GM19468 (cell line): ENCODE results near the gene ABLIM3.
"Not testable (repeated sequence)": the region's sequence is repeated elsewhere in the genome, so short reads cannot be mapped to it uniquely, and the experiment has no call there.

Experiments used
- ATAC-seq: cut with Tn5 transposase; IDR thresholded peaks from one replicate; pipeline ENCODE4 v1.9.1; 2021; ENCODE audit warnings: mild to moderate bottlenecking, moderate library complexity, moderate number of reproducible peaks; ENCODE audit not compliant: unreplicated experiment; ENCODE audit errors: extremely low read depth

The ABLIM3 gene

GRCh38 chr5:149242339-149242738, 101.0 kb downstream of the ABLIM3 start:
- ATAC-seq = no peak

DNA sequence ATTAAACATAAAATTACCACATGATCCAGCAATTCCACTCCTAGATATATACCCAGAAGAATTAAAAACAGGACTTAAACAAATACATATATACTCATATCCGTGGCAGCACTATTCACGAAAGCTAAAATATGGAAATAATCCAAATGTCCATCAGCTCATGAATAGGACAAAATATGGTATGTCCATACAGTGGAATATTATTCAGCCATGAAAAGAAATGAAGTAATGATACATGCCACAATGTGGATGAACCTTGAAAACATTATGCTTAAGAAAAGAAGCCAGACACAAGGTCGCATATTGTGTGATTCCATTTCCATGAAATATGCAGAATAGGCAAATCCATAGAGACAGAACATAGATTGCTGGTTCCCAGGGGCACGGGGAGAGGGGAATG, 105.6 kb downstream of the ABLIM3 start:
- no peak for ATAC-seq

- no peak for ATAC-seq
Observed at GRCh38 chr5:149247726-149248125, 106.4 kb downstream of the ABLIM3 start.

DNA sequence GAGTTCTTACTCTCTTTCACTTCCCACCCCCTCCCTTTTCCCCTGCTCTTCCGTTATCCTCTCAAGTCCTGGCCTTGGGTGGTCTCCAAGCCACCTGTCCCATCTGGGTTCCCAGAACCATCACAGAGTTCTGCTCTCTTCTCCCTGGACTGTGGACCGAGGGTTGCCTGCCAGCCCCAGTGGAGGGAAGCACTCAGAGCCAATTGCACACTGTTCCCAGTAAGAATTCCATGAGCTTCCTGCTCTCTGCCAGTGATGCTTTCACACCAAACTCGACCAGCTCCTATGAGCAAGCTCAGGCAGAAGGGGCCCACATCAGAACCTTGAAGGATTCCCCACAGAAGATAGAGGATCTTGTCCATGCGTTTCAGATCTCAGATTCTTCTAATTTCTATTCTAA, 110.3 kb downstream of the ABLIM3 start:
- ATAC-seq = no peak

DNA sequence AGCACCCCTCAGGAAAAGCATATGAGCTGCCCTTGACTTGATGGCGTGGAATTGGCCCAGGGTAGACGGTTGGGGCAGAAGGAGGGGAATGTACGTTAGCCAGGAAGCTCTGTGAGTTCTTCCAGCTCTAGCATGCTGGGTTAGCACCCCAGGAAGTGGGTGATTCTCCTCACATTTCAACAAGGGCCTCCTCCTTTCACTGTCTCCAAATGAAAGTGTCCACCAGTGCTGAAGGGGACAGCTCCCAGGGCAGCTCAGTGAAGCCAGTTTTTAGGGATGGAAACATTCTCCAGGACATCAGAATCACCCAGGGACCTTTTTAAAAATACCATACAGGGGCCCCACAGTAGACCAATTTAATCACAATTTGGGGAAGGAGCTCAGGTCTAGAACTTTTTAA, 113.2 kb downstream of the ABLIM3 start:
- ATAC-seq = no peak

- ATAC-seq = no peak
Observed at GRCh38 chr5:149256451-149256850, 115.2 kb downstream of the ABLIM3 start.

DNA sequence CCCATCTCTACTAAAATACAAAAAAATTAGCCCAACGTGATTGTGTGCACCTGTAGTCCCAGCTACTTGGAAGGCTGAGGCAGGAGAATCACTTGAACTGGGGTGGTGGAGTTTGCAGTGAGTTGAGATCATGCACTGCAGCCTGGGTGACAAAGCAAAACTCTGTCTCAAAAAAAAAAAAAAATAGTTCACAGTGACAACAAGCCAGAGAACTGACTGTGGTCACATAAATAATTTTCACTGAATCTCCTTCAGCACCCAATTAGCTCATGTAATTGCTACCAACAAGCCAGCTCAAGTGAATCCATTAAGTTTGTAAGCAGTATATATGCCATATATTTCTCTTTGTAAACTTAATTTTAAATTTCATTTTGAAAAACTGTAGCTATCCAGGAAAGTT, 115.8 kb downstream of the ABLIM3 start:
- ATAC-seq = no peak

- no peak for ATAC-seq
Observed at GRCh38 chr5:149257889-149258705, 116.8 kb downstream of the ABLIM3 start.

GRCh38 chr5:149260761-149261160, 119.5 kb downstream of the ABLIM3 start:
- ATAC-seq = no peak

DNA sequence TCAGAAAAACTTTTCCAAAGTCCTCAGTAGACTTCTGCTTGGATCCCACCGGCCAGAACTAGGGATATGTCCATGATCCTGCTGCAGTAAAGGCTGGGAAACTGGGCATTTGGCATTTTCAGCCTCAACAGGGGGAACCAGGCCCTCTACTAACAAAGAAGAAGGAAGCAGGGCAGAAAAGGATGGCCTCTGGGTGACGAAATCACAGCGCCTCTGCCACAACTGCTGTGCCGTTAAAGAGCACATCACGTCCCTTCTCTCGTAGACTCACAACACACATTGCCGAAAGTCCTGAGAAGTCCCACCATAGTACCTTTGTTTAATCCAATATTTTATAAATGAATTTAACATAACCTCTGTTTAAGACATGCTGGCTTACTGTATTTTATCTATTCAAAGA, 120.0 kb downstream of the ABLIM3 start:
- no peak for ATAC-seq

GRCh38 chr5:149262315-149262714, 121.0 kb downstream of the ABLIM3 start:
- ATAC-seq = no peak

- peak; percentile 47 for ATAC-seq
Observed at GRCh38 chr5:149264439-149265067, 123.3 kb downstream of the ABLIM3 start.

DNA sequence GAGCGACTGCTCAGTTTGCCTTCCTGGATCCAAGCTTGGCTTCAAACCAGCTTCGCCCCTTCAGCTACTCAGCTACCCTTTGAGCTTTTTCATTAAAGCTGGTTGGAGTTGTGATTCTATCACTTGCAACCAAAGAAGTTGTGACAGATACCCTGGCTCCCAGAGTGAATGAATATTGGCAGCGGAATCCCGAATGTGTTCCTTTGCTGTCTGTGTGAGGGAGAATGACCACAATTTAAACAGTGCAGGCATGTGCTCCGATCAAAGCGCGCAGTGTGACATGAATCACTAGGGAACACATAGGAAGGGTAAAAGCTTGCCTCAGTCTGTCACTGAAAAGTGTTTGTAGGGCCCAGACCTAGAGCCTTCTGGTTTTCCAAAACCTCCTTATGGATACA, 123.8 kb downstream of the ABLIM3 start:
- ATAC-seq = no peak

DNA sequence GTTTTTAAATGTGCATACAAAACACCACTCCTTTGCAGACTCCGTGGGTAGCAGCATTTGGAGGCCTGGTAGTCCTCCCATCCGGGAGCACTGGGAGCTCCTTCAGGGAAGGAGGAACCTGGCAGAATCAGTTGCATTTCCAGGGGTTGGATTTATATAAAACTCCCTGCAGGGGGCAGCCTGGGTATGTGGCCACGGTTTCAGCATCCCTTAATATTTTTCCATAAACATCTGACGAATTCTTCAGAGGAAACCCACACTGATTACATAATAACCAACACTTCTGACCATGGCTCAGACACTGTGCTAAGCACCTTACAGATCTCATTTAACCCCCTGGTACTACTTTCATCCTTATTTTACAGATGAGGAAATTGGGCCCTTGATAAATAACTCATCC, 124.3 kb downstream of the ABLIM3 start:
- ATAC-seq = no peak

DNA sequence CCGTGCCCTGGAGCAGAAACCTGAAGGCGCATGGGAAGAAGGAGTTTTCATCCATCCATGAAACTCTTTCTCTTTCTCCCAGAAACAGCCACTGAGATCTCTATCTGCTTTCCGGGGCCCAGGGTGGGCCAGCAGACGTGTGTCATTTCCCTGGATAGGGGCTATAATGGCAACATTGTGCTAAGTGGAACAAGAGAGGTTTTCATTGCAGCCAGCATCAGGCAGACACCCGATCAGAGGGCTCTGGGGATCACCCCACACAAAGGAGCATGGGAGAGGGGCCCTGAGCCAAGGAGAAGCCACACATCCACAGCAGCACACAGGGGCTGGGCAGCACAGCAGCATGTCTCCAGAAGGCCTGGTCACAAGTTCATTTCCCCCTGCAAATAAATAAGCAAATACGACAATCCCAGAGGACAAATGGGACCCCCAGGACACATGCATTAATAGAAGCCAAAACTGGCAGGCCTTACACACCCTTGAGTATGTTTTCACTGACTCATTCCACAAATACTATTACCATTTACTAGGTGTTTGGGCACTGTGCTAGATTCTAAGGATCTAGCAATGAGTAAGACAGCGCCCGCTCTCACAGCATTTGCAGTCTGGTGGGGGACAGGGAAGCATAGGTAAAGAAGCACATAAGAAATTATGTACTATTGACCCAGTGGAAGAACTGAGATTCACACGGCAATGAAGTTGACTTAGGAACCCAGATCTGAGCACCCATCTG, 126.1 kb downstream of the ABLIM3 start:
- no peak for ATAC-seq

DNA sequence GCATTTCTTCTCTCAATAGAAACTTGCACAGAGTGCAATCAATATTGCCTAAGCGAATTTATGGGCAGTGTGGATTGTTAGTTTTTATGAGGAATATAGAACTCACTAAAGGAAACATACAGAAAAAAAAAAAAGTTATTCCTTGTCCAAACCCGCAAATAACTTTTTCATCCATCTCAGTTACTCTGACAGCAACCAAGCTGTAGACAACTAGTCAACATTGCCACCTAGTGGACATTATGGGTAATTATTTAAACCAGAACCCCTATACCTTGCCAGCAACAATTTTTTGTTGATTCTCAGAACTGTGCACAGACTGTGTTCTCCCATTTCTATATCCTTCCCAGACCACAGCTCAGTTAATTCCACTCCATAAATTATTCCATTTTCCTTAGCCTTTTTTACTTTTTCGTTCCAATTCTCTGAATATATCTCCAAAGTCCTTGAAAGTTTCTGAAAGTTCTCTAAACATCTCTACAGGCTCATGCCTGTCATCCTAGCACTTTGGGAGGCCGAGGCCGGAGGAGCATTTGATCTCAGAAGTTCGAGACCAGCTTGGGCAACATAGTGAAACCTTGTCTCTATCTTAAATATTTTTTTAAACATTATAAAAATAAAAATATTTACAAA, 127.8 kb downstream of the ABLIM3 start:
- ATAC-seq = no peak

GRCh38 chr5:149271195-149271715, 130.0 kb downstream of the ABLIM3 start:
- ATAC-seq = no peak

DNA sequence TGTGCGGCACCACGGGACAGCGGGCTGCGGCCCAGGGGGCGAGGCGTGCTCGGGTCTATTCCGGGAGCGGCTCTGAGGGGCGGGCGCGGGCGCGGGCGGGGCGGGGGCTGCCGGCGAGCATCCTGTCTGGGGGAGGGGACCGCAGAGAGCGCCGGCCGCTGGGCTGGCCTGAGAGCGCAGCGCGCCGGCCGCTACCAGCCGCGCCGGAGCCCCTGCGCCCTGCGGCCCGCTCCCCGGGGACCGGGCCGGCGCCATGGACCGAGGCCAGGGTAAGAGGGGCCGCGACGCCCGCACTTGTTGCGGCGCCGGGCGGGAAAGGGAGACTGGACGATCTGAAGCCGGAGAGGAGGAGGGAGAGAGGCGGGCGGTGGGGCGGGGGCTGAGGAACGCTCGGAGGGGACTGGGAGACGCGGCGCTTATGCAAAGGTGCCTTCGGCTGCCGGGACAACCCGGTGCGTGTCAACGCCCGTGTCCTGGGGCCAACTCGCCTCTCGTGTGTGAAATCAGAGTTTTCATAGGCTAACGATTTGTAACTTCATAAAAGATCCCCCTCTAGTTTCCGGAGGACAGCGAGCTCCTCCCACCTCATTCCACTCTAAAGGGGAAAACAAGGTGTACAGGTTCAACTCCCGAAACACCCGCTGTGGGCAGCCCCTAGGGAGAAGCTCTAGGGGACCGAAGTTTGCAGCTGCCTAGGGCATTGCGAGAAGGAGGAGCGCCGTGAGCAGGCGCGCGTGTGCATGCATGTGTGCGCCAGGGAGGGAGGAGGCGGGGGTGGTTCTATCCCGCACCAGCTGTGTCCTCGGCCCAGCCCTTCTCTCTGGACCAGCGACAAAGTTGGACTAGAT, 130.6 kb downstream of the ABLIM3 start, which contains the start of gene AFAP1L1:
Gene AFAP1L1, plus strand, starts transcription at position 144 of the 848 bp plus-strand sequence. Its CDS starts 110 bp downstream, at position 254.
- ATAC-seq = no peak

DNA sequence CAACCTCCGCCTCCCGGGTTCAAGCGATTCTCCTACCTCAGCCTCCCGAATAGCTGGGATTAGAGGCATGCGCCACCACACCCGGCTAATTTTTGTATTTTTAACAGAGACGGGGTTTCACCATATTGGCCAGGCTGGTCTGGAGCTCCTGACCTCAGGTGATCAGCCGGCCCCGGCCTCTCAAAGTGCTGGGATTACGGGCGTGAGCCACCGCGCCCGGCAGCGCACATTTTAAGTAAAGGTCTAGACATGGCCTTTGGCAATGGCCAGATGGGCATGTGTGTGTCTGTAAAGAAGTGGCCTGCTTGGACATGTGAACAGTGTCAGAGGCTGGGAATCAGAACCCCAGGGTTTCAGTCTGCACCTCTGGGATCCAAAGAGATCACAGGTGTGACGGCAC, 131.5 kb downstream of the ABLIM3 start:
- not testable (repeated sequence) for ATAC-seq
